Measurements from ENCODE around the gene ELMO3. TPM values are rescaled to one million over a fixed set of nuclear protein-coding genes. Genes with fewer than 3 reads are reported as not detected.

ELMO3 gene
- total RNA-seq, 2 experiments from 2014 or later = 1.9 to 2.3 TPM

DNA sequence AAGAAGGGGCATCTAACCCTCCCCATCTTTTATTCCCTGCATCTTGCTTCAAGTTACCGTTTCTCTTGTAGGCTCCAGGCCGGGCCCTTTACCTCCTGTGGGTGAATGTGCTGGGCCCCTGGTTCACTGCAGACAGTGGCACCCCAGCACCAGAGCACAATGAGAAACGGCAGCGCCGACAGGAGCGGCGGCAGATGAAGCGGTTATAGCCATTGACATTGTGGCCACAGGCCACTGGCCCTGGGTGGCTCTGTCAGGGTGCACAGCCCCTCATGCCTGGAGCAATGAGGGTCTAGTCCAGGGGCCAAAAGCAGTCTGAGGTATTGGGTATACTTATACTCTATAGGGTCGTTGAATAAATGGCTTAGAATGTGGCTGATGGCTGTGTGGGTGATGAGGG, 30.0 kb downstream of the ELMO3 start:
- TF ChIP-seq, protein P1, sequence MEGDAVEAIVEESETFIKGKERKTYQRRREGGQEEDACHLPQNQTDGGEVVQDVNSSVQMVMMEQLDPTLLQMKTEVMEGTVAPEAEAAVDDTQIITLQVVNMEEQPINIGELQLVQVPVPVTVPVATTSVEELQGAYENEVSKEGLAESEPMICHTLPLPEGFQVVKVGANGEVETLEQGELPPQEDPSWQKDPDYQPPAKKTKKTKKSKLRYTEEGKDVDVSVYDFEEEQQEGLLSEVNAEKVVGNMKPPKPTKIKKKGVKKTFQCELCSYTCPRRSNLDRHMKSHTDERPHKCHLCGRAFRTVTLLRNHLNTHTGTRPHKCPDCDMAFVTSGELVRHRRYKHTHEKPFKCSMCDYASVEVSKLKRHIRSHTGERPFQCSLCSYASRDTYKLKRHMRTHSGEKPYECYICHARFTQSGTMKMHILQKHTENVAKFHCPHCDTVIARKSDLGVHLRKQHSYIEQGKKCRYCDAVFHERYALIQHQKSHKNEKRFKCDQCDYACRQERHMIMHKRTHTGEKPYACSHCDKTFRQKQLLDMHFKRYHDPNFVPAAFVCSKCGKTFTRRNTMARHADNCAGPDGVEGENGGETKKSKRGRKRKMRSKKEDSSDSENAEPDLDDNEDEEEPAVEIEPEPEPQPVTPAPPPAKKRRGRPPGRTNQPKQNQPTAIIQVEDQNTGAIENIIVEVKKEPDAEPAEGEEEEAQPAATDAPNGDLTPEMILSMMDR (IDR thresholded peaks at IDR 0.05) = no peak
- ChIA-PET POLR2A (interaction anchor here (3.9 kb wide), 1 partner anchor 18 kb away, joined by 81 read pairs; the partner anchor contains the start of genes FHOD1 and SLC9A5), CTCF (interaction anchor here (2.7 kb wide), 1 partner anchor 17 kb away, joined by 31 read pairs; the partner anchor contains the start of gene FHOD1)
- H3K27me3 ChIP-seq (ENCODE audit: control insufficient read depth in 1 of 2, insufficient read depth in 2 of 2, low read length in 2 of 2) = no peaks in the 10 kb centered on the region
- peaks cover 45% of the 10 kb centered on the region for H3K36me3 ChIP-seq (ENCODE audit: insufficient read depth, low read length)
- Mint-ChIP-seq H3K27ac (no peak overlapping the region), H3K4me3 (peak overlapping the region; percentile 99), H3K36me3 (ENCODE audit: low read depth) (peaks cover 59% of the 10 kb centered on the region), H3K4me1 (ENCODE audit: low read depth) (peaks cover 42% of the 10 kb centered on the region), H3K9me3 (no peaks in the 10 kb centered on the region), H3K27me3 (no peaks in the 10 kb centered on the region)
- ATAC-seq (ENCODE audit: poor library complexity) (no peak), DNase-seq (no peak)
- intact Hi-C loops (cut with DNase I, micrococcal nuclease) = loop anchor here in 1 of 2 experiments (1.0 to 10.0 kb wide), 3 partner anchors 15 to 616 kb away; partner anchors contain the start of genes CENPT, NUTF2, PLEKHG4 and THAP11
- H3K4me3 ChIP-seq (ENCODE audit: low read length) = no peak overlapping the region
- H3K4me1 ChIP-seq (ENCODE audit: insufficient read depth, low read length) = peaks cover 42% of the 10 kb centered on the region
- no peaks in the 10 kb centered on the region for H3K9me3 ChIP-seq (ENCODE audit: control insufficient read depth in 1 of 2, insufficient read depth in 1 of 2, low read length in 2 of 2)
- H3K27ac ChIP-seq (ENCODE audit: low read depth in 1 of 2, low read length in 2 of 2) = no peak overlapping the region

DNA sequence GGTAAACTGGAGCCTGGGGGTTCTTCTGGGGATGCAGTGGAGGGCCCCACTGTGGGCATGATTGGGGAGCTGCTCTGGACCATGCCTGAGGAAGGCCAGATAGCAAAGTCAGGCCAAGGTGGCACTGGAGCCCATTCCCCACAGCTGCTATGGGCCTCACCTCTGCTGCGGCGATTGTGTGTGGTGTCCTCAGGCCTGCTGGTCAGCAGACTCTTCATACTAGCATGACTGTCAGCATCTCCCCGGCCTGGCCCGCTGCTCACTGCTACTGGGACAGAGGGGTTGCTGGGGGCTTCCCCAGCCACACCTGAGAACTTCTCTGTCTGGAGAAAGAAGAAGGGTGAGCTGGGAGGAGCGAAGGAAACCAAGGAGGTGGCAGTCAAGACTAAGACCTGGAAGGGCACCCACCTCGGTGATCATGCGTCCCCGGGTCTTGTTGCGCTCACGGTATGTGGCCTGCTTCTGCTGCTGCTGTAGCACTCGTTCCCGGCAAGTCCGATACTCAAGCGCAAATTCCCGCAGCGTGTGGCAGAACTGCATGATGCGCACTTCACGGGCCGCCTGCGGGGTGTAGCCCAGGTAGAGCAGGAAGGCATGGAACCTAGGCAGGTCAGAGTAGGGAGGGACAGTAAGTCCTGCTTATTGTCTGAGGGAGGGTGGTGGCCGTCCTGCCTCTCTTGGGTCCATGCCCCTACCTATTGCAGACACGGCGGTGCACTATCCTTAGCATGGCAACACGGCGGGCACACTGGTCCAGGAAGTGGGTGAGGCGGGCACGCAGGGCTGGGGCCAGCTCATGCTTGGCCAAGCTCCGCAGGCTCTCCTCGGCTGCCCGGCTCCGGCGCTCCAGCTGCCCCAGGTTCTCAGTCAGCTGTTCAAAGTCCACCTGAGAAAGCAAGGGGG, 31.2 kb downstream of the ELMO3 start:
- H3K27ac Mint-ChIP-seq = no peak overlapping the region
- no peak for ATAC-seq (ENCODE audit: poor library complexity)
- peak in 1 of 14 experiments; percentile 20 for DNase-seq
- H3K36me3 Mint-ChIP-seq (ENCODE audit: low read depth) = peaks cover 67% of the 10 kb centered on the region
- TF ChIP-seq, protein P1 (IDR thresholded peaks at IDR 0.05) = no peak
- Histone ChIP-seq H3K36me3 (ENCODE audit: insufficient read depth, low read length) (peaks cover 52% of the 10 kb centered on the region), H3K4me3 (ENCODE audit: low read length) (no peak overlapping the region), H3K27ac (ENCODE audit: low read depth in 1 of 2, low read length in 2 of 2) (no peak overlapping the region), H3K4me1 (ENCODE audit: insufficient read depth, low read length) (peaks cover 36% of the 10 kb centered on the region), H3K27me3 (ENCODE audit: control insufficient read depth in 1 of 2, insufficient read depth in 2 of 2, low read length in 2 of 2) (no peaks in the 10 kb centered on the region), H3K9me3 (ENCODE audit: control insufficient read depth in 1 of 2, insufficient read depth in 1 of 2, low read length in 2 of 2) (no peaks in the 10 kb centered on the region)
- H3K4me1 Mint-ChIP-seq (ENCODE audit: low read depth) = peaks cover 30% of the 10 kb centered on the region
- intact Hi-C loops (cut with DNase I, micrococcal nuclease) = loop anchor here in 1 of 2 experiments (5.0 to 10.0 kb wide), 2 partner anchors 47 to 615 kb away; partner anchors contain the start of genes CENPT, NUTF2, PLEKHG4 and THAP11
- POLR2A ChIA-PET = interaction anchor here (3.9 kb wide), 1 partner anchor 17 kb away, joined by 81 read pairs; the partner anchor contains the start of genes FHOD1 and SLC9A5
- peak overlapping the region; percentile 70 for H3K4me3 Mint-ChIP-seq
- H3K27me3 Mint-ChIP-seq = no peaks in the 10 kb centered on the region
- no peaks in the 10 kb centered on the region for H3K9me3 Mint-ChIP-seq
- CTCF ChIA-PET = interaction anchor here (1.0 kb wide), 1 partner anchor 586 kb away, joined by 3 read pairs; no protein-coding TSS in a partner anchor

DNA sequence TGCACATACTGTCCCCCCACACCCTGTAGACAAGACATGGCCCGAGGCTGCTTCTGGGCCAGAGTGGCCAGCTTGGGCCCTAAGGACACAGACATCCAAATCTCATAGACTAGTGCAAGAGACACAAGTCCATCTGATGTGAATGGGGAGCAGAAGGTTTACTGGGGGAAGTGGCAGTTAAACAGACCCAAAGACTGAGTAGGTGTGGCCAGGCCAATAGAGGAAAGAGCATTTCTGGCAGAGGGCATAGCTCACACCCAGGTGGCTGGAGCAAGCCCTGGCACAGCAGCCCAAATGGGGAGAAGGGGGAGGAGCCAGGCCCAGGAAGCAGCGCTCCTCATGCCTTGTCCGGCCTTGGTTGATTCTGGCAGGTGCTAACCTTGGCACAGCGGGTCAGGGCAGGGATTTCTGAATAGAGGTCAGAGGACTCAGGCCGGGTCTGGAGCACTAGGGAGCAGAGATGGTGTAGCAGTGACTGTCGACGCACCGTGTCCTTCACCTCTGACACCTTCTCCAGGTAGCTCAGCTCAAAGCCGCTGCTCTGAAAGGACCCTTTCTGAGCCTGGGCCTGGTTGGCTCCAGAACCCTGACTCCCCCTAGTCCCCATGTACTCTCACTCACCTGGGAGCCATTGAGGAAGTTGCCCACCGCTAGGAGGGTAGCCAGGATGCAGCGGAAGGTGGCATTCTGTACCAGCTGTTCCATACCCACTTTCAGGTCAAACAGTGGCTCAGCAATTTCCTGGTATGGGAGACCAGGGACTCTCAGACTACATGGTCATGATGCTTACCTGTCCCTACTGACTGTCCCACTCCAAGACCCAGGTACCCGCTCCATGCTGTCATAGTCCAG, 32.1 kb downstream of the ELMO3 start:
- Histone ChIP-seq H3K36me3 (ENCODE audit: insufficient read depth, low read length) (peaks cover 58% of the 10 kb centered on the region), H3K4me3 (ENCODE audit: low read length) (no peak overlapping the region), H3K4me1 (ENCODE audit: insufficient read depth, low read length) (peaks cover 36% of the 10 kb centered on the region), H3K27me3 (ENCODE audit: control insufficient read depth in 1 of 2, insufficient read depth in 2 of 2, low read length in 2 of 2) (no peaks in the 10 kb centered on the region), H3K27ac (ENCODE audit: low read depth in 1 of 2, low read length in 2 of 2) (no peak overlapping the region), H3K9me3 (ENCODE audit: control insufficient read depth in 1 of 2, insufficient read depth in 1 of 2, low read length in 2 of 2) (no peaks in the 10 kb centered on the region)
- no peak for ATAC-seq (ENCODE audit: poor library complexity)
- Mint-ChIP-seq H3K4me3 (no peak overlapping the region), H3K9me3 (no peaks in the 10 kb centered on the region), H3K4me1 (ENCODE audit: low read depth) (peaks cover 23% of the 10 kb centered on the region), H3K36me3 (ENCODE audit: low read depth) (peaks cover 69% of the 10 kb centered on the region), H3K27me3 (no peaks in the 10 kb centered on the region), H3K27ac (no peak overlapping the region)
- TF ChIP-seq, protein P1 (IDR thresholded peaks at IDR 0.05) = no peak
- no peak for DNase-seq
- ChIA-PET CTCF (interaction anchor here (1.0 to 2.0 kb wide), 2 partner anchors 14 to 585 kb away, joined by 3 to 5 read pairs; no protein-coding TSS in a partner anchor), POLR2A (interaction anchor here (0.5 to 2.0 kb wide), 2 partner anchors 17 to 26 kb away, joined by 4 to 5 read pairs; no protein-coding TSS in a partner anchor)
- intact Hi-C loops (cut with DNase I, micrococcal nuclease) = no loop called here
